HG03280 (cell line): ENCODE data around the gene GPR17.

Source experiments
- ATAC-seq: cut with Tn5 transposase; IDR thresholded peaks from one replicate; pipeline ENCODE4 v1.9.1; 2021; ENCODE audit warnings: mild to moderate bottlenecking, moderate library complexity; ENCODE audit not compliant: unreplicated experiment

The GPR17 gene

DNA sequence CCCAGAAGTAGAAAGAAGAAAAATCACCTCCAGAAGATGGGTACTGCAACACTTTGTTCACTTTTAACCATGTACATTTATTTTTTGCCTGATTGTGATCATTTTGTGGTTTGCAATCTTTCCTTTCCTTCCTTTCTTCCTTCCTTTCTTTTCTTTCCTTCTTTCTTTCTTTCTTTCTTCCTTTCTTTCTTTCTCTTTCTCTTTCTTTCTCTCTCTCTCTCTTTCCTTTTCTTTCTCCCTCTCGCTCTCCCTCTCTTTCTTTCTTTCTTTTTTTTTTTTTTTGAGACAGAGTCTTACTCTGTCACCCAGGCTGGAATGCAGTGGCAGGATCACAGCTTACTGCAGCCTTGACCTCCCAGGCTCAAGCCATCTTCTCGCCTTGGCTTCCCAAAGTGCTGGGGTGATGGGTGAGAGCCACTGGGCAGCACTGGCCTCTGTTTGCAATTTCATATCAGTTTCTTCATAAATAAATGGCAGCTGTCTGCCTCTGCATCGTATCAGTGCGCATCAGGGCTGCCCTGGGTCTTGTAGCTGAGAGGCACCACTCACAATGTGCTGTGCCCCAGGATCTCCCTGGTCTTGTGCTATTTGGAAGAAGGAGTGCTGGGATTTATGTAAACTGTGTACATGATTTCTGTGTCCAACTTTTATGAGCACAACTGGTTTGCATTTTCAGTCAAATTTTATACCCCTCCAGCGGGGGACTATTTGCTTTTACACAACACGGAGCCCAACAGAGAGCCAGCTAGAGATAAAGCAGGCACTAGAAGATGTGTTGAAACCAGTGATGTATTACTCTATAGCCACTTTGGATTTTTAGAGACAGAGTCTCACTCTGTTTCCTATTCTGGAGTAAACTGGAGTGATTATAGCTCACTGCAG lies 36.3 kb downstream of the GPR17 start:
- no peak for ATAC-seq

DNA sequence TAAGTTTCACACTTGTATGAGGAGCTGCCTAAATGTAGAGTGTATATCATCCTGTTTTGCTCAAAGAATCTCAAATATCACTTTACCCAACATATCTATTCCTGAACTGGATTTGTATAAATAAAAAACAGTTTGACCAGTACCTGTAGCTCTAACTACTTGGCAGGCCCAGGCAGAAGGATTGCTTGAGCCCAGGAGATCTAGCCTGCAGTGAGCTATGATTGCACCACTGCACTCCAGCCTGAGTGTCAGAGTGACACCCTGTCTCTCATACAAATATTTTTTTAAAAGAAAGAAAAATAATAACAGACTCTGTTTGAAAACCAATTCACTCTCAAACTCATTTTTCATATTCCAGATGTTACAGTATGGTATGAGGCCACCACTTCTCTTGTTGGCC lies 37.1 kb downstream of the GPR17 start:
- no peak for ATAC-seq

DNA sequence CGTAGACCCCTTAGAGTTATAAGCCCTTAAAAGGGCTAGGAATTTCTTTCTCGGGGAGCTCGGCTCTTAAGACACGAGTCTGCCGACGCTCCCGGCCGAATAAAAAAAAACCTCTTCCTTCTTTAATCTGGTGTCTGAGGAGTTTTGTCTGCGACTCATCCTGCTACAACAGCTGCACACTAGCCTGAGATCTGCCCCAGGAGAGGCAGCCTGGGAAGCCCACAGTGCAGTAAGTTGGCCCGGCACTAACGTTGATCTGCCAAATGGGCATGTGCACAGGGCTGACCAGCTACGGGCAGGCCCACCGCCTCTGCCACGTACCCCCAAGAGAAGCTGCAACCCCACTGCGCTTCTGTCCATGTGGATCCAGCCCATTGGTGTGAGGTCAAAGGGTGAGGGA lies 37.8 kb downstream of the GPR17 start:
- no peak for ATAC-seq

DNA sequence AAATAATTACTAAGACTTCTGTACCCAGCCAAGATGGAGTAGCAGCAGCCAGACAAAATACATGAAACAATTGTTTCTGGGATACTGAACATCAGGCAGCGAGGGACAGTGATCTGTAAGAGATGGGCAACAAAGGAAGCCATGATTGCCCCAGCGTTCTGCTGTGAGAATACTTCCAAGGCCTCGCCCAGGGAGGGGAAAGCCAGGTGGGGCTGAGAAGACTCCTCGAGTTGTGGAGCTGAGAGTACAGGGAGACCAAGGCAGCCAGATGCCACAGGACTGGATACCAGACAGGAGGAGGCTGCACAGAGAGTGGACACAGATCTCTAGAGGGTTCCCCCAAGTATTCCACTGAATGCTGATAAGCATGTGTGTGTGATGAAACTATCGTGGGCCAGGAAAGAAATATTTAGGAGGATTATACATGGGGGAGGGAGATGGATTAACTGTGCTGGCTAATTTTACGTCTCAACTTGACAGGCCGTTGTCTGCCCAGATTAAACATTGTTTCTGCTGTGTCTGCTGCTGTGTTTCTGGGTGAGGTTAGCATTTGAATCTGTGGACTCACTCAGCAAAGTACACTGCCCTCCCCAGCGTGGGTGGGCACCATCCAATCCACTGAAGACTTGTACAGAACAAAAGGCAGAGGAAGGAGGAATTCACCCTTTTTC lies 39.6 kb downstream of the GPR17 start:
- no peak for ATAC-seq

DNA sequence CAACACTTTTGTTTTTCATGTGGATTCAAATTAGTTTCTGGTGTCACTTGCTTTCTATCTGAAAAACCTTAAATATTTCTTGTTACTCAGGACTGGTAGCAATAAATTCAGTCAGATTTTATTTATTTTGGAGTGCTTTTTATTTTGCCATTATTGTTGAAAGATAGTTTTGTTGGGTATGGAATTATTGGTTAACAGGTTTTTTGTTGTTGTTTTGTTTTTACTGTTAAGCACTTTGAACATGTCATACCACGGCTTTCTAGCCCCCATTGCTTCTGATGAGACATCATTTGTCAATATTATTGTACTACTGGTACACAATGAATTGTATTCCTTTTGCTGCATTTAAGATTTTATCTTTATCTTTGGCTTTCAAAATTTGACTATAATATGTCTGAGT lies 42.5 kb downstream of the GPR17 start:
- ATAC-seq: no peak

DNA sequence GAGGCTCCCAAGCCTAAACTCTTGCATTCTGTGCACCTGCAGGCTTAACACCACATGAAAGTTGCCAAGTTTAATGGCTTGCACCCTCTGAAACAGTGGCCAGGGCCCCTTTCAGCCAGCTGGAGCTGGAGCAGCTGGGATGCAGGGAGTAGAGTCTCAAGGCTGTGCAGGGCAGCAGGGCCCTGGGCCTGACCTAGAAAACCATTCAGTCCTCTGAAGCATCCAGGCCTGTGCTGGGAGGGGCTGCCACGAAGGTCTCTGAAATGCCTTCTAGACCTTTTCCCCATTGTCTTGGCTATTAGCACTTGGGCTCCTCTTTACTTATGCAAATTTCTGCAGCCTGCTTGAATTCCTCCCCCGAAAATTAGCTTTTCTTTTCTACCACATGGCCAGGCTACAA lies 44.7 kb downstream of the GPR17 start:
- ATAC-seq: no peak

DNA sequence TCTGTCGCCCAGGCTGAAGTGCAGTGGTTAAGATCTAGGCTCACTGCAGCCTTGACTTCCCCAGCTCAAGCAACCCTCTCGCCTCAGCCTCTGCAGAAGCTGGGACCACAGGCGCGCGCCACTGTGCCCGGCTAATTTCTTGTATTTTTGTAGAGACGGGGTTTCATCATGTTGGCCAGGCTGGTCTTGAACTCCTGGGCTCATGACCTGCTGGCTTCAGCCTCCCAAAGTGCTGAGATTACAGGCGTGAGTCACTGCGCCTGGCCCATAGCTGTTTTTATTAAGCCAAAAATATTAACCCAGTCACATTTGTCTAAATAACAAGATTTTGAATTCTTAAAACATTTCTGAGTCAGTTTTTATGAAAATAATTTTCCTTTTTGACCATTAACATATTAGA lies 49.0 kb downstream of the GPR17 start:
- no peak for ATAC-seq

DNA sequence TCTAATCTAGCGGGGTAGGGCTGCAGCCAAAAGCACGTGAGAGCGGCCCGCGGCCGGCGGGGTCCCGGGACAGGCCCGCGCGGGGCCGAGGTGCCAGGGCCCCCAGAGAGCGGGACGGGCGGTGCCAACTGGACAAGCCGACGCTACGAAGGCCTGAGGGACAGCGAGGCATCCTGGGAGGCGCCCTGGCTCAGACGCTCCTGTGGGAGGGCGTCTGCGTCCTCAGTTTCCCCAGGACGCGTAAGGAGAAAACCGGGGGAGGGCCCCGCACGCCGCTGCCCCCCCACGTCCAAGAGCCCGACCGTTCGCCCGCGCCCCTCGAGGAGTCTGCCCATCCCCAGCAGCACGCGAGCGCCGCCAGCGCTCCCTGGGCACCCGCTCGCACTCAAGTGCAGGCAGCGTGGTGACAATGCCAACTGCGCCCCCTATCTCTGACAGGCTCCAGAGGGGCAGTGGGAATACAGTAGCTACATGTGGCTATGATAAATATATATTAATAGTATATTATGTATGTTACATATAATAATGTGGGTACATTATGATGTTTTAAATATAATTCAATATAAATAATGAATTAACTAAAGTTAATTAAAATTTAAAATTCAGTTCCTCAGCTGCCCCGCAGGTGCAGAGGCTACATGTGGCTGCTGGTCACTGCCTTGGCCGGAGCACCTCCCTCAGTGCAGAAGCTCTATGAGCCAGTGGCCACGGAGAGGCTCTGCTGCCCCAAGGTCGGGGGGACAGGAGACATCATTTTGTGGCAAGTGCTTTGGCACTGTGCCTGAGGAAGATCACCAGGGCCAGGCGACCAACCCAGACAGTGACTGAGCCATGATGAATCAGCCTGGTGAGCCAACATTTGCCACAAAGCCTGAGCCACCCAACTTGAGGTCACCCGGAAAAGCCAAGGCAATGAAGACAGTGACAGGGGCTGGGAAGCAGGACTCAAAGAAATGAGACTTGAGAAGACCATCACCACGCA lies 49.8 kb downstream of the GPR17 start:
- no peak for ATAC-seq

DNA sequence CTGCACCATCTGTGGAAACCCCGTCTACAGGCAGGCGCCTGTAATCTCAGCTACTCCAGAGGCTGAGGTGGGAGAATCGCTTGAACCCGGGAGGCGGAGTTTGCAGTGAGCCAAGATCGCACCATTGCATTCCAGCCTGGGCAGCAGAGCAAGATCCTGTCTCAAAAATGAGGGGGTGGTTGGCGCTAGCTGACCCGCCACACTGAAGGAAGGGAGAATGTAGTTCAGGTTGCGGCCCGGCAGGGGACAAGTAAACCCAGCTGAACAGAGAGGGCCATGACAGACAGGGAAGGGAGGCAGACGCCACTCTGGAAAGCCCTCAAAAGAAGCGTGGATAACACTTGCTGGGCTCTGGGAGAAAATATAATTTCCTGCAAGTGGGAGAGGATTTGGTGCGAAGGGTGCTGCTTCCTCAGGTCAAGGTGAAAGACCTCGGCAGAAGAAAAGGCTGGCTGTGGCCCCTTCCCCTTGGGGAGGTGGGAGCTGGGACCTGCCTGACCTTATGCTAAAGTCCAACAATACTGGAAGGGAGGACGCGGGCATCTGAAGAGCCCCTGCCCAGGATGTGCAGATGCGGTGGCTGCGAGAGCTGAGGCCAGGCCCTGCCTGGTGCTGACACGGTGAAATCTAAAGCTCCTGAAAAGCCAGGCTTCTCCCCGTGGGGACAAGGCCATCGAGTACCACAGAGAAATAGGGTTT lies 51.7 kb downstream of the GPR17 start:
- no peak for ATAC-seq

DNA sequence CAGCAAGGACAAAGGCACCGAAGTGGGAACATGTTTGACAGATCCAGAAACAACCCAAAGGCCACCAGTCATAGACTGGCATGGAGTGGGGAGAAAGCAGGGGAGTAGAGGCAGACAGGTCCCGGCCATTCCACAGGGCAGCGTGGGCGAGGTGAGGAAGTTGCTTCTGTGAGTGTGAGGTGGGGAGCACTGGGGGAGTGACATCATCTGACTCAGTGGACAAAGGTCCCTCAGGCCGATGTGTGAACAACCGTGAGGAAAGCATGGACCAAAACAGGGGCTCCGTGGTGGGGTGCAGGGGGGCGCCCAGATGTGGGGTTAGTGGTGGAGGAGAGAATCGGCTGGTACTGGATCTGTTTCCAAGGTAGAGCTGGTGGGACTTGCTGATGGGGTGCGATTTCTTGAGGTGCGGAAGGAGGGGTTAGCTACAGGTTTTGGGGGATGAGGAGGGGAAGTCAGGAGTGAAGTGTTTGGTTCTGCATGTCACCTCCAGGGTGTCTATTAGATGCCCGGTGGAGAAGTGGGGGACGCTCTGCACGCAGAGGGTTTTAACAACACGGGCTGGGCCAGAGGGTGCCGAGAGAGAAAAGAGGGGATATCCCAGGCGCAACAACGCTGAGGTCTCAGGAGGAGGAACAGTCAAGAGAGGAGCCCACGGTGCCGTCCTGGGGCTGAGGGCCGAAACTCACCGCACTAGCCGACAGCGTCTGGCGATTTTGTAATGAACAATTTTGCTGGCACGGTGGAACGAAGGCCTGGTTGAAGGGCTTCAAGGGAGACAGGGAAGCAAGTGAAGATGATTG lies 52.8 kb downstream of the GPR17 start:
- ATAC-seq: no peak

DNA sequence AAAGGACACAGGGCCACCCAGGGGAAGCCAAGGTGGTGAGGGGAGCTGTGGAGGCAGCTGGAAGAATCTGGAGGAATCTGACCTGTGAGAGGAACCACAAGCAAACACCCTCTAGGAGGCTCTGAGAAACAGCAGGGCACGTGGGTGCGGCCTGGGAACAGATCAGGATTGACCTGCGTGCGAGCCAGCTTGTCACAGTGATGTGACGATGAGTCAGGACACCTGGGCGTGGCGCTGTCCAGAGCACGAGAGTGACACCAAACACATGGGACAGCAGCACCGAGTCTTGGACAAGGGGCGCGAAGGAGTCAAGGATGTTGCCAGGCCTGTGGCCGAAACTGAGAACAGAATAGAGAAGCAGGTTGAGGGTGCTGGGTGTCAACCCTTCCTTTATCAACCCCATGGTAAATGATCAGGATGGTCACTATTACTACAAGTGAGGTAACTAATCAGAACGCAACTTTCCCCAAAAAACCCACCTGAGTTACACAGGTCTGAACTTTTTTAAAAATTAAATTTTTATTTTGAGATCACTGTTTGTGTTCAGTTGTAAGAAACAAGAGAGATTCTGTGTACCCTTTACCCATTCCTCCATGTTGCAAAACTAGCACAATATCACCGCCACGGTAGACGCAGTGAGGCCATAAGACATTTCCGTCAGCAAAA lies 54.7 kb downstream of the GPR17 start:
- ATAC-seq: peak; percentile 48

DNA sequence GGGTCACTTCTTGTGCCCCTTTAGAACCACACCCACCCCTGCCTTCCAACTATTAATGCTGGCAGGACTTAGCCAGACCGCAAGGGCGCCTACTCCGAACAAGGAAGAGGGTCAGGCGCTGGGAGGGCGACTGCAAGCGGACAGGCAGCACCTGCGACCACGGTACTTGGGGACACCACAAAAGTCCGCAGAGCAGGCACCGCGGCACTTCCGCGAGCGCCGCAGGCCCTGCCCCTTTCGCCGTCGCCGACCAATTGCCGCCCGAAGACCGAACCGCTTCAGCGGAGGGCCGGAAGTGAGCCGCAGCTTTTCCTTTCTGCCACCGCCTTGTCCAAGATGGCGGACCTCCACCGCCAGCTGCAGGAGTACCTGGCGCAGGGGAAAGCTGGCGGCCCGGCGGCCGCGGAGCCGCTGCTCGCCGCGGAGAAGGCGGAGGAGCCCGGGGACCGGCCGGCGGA lies 55.3 kb downstream of the GPR17 start, which contains the start of gene SFT2D3:
Gene SFT2D3, plus strand, starts transcription at position 305 of the 458 bp plus-strand sequence. Its CDS starts 32 bp downstream, at position 337.
- peak; percentile 75 for ATAC-seq

DNA sequence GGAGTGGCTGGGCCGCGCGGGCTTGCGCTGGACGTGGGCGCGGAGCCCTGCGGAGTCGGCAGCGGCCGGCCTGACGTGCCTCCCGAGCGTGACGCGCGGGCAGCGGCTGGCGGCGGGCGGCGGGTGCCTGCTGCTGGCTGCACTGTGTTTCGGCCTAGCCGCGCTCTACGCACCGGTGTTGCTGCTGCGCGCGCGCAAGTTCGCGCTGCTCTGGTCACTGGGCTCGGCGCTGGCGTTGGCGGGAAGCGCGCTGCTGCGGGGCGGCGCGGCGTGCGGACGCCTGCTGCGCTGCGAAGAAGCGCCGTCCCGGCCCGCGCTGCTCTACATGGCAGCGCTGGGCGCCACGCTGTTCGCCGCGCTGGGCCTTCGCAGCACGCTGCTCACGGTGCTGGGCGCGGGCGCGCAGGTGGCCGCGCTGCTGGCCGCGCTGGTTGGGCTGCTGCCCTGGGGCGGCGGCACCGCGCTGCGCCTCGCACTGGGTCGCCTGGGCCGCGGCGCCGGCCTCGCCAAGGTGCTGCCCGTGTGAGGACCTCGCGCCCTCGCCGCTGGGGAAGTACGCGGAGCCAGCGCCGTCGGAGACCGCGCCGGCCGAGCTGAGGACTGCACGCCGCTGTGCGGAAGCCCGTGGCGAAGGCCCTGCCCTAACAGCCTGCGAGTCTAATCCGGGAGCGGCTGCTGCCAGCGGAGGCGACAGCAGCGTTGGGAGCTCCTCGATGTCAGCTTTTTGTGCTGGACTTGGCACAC lies 55.9 kb downstream of the GPR17 start:
- ATAC-seq: peak; percentile 56
